Gastrocnemius medialis (tissue), 4 donors: Measurements from ENCODE around the gene ADTRP. TPM values are rescaled to one million over a fixed set of nuclear protein-coding genes. Genes with fewer than 3 reads are reported as not detected.
A peak's percentile ranks its signal among the peaks of the same experiment; 100 is the strongest.

Experiments
- ATAC-seq, 2 donors: fragments of 150-250 bp; one replicate each; pipeline ENCODE4 v1.9.1; 2016
- DNase-seq, 2 donors: peaks; one replicate each; pipeline ENCODE4 v3.0.0-alpha.2; 2019
- H3K27ac ChIP-seq, 4 donors: fragments of 200-600 bp; sonication (generic); 1 replicate in 1 of 4; 2 replicates in 3 of 4; pipeline ENCODE4 v1.5.1; 2016 to 2018; ENCODE audit warnings: mild to moderate bottlenecking in 2 of 4, moderate library complexity in 1 of 4
- H3K27me3 ChIP-seq, 3 donors: fragments of 200-600 bp; sonication (generic) in 2 of 3; 1 replicate in 1 of 3; 2 replicates in 2 of 3; pipeline versions ENCODE4 v1.5.1 to v1.6.0; 2016 to 2019; ENCODE audit warnings: mild to moderate bottlenecking in 1 of 3, moderate library complexity in 1 of 3
- H3K36me3 ChIP-seq, 2 donors: fragments of 200-600 bp; sonication (generic) in 1 of 2; one replicate each; pipeline ENCODE4 v1.5.1; 2017 to 2018
- H3K4me1 ChIP-seq, 2 donors: fragments of 200-600 bp; sonication (generic) in 1 of 2; one replicate each; pipeline ENCODE4 v1.5.1; 2016 to 2017; ENCODE audit warnings: mild to moderate bottlenecking in 2 of 2
- H3K4me3 ChIP-seq, 4 donors: fragments of 200-600 bp; sonication (generic) in 3 of 4; 1 replicate in 1 of 4; 2 replicates in 3 of 4; pipeline ENCODE4 v1.5.1; 2016 to 2019; ENCODE audit warnings: mild to moderate bottlenecking in 2 of 4
- H3K9me3 ChIP-seq, 3 donors: fragments of 200-600 bp; sonication (generic) in 2 of 3; 1 replicate in 1 of 3; 2 replicates in 2 of 3; pipeline ENCODE4 v1.5.1; 2016 to 2019
- POLR2A ChIP-seq, 2 donors: fragments of 450-650 bp; IDR thresholded peaks; one replicate each; pipeline ENCODE4 v1.6.1; 2017; ENCODE audit warnings: antibody characterized with exemption in 2 of 2, mild to moderate bottlenecking in 2 of 2, moderate library complexity in 2 of 2
- in situ Hi-C, 4 donors: fragments of 200-750 bp; cut with MboI; loops; one replicate each; pipeline versions ENCODE4 v1.15.0 to v1.8.0; 2017; ENCODE audit warnings: low sequenced_read_pairs in 4 of 4
- intact Hi-C: fragments of 100-400 bp; cut with DNase I; formaldehyde crosslinking; loops from one replicate; pipeline ENCODE4 v1.15.1; 2023; ENCODE audit warnings: low total_unique reads
- total RNA-seq, 4 donors: library from RNA; depleted of rRNA; stranded (reverse); fragments of >200 nt; gene quantifications; one replicate each; pipeline versions ENCODE4 v1.1.0 to v1.2.3, GENCODE V29; 2016
- TF ChIP-seq, protein P1 (sequence below), 5 experiments: fragments of 450-650 bp in 3 of 5; fragments of 200-600 bp in 2 of 5; sonication (generic) in 2 of 5; IDR thresholded peaks in 4 of 5; conservative IDR thresholded peaks in 1 of 5; 1 replicate in 4 of 5; 2 replicates in 1 of 5; pipeline ENCODE4 v1.5.1; 2016 to 2019; ENCODE audit warnings: antibody characterized with exemption in 5 of 5, mild to moderate bottlenecking in 3 of 5, moderate library complexity in 3 of 5

ADTRP gene
- total RNA-seq, 4 donors from 2014 or later = 0.31 to 0.73 TPM; not detected in 2

DNA sequence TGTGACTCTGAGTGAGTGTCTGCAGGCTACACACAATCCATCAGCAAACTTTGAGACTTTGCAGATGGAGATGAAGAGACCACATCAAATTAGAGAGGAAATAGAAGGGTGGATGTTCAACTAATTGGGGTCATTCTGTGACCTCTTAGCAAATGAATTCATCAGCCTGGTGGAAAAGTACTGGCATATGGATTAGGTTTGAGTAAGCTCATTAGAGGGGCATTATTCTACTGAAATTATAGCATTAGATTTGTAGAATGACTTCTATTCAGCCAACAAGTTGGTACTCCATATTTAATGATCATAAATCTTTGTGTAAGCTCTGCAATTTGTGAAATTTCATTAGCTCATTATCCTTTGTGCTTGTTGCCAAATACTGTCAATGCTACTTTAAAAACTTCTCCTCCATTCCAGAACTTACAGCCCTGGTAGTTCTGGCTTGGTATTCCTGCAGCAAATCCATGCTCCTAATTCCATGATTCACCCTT is 63.8 kb downstream of the ADTRP start:
- no peak for TF ChIP-seq POLR2A (IDR thresholded peaks at IDR 0.05)
- TF ChIP-seq, protein P1, sequence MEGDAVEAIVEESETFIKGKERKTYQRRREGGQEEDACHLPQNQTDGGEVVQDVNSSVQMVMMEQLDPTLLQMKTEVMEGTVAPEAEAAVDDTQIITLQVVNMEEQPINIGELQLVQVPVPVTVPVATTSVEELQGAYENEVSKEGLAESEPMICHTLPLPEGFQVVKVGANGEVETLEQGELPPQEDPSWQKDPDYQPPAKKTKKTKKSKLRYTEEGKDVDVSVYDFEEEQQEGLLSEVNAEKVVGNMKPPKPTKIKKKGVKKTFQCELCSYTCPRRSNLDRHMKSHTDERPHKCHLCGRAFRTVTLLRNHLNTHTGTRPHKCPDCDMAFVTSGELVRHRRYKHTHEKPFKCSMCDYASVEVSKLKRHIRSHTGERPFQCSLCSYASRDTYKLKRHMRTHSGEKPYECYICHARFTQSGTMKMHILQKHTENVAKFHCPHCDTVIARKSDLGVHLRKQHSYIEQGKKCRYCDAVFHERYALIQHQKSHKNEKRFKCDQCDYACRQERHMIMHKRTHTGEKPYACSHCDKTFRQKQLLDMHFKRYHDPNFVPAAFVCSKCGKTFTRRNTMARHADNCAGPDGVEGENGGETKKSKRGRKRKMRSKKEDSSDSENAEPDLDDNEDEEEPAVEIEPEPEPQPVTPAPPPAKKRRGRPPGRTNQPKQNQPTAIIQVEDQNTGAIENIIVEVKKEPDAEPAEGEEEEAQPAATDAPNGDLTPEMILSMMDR (IDR thresholded peaks at IDR 0.05 in 4 of 5, conservative IDR thresholded peaks at IDR 0.05 in 1 of 5) = no peak
- no peaks in the 10 kb centered on the region for H3K27me3 ChIP-seq
- no peaks in the 10 kb centered on the region for H3K36me3 ChIP-seq
- H3K4me1 ChIP-seq = peaks cover 22 to 23% of the 10 kb centered on the region in 2 donors
- in situ Hi-C loops (no loop called here), intact Hi-C loops (no loop called here)
- H3K27ac ChIP-seq = no peak overlapping the region
- H3K4me3 ChIP-seq = no peak overlapping the region
- DNase-seq (no peak), ATAC-seq (no peak)
- H3K9me3 ChIP-seq = no peaks in the 10 kb centered on the region

DNA sequence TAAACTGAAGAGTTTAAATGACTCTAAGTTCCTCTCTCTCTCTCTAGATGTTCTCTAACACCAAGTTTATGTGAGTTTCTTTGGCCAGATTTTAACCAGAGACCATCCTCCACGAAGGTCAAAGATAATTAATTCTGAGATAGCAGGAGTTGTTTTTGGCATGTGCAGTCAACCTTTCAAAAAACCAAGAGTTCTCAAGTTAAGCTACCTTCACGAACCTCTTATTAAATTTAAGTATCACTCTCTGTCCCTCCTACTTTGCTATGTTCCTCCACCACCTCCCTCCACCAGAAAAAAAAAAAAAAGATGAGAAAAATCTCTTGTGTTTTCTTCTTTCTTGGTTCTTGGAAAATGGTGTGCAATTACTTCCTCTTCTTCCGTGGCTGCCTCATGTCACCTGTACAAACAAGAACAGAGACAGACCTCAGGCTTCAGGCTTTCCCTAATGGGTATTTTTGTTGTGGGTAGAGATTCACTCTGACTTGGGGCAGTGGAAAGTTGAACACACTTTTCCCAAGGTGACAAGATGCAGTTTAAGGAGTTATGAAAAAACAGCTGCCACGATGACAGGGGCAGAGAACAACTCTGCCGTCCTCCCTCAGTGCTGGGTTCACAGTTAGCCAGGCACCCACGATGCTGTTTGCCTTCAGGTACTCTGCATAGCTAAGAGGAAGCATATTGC is 64.3 kb downstream of the ADTRP start:
- Histone ChIP-seq H3K9me3 (no peaks in the 10 kb centered on the region), H3K27me3 (no peaks in the 10 kb centered on the region), H3K27ac (no peak overlapping the region), H3K4me3 (no peak overlapping the region), H3K36me3 (no peaks in the 10 kb centered on the region), H3K4me1 (peaks cover 22 to 23% of the 10 kb centered on the region in 2 donors)
- intact Hi-C loops = no loop called here
- in situ Hi-C loops = no loop called here
- TF ChIP-seq, protein P1 (IDR thresholded peaks at IDR 0.05 in 4 of 5, conservative IDR thresholded peaks at IDR 0.05 in 1 of 5) = no peak
- no peak for TF ChIP-seq POLR2A (IDR thresholded peaks at IDR 0.05)
- ATAC-seq (no peak), DNase-seq (no peak)

DNA sequence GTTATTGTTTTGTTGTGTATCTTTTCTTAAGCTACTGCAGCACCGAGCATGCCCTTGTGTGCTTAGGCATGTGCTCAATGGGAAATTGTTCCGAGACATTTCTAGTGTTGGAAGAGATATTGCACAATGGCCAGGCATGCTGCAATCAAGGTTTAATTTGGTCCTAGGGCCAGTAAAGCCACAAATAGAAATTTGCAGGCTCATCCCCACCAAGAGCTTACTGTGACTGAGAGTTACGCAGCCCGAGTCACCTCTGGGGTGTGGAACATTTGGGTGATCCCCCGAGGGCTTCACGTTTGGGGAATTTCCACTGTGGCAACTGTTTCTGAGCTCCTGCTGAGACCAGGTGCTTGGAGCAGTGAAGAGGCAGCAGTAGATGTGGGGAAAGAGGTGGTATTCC is 65.8 kb downstream of the ADTRP start:
- TF ChIP-seq, protein P1 (IDR thresholded peaks at IDR 0.05 in 4 of 5, conservative IDR thresholded peaks at IDR 0.05 in 1 of 5) = no peak
- peak in 1 of 2 donors; percentile 9 for TF ChIP-seq POLR2A (IDR thresholded peaks at IDR 0.05)
- no peaks in the 10 kb centered on the region for H3K27me3 ChIP-seq
- no peaks in the 10 kb centered on the region for H3K9me3 ChIP-seq
- H3K4me1 ChIP-seq = peaks cover 22 to 23% of the 10 kb centered on the region in 2 donors
- no peaks in the 10 kb centered on the region for H3K36me3 ChIP-seq
- intact Hi-C loops (loop anchor here (2.0 kb wide), 1 partner anchor 296 kb away; no protein-coding TSS in a partner anchor), in situ Hi-C loops (no loop called here)
- no peak overlapping the region for H3K4me3 ChIP-seq
- ATAC-seq (peak; percentile 91 to 97), DNase-seq (peak; percentile 50 to 81)
- H3K27ac ChIP-seq = peak overlapping the region; percentile 61 to 83 (median 77)

DNA sequence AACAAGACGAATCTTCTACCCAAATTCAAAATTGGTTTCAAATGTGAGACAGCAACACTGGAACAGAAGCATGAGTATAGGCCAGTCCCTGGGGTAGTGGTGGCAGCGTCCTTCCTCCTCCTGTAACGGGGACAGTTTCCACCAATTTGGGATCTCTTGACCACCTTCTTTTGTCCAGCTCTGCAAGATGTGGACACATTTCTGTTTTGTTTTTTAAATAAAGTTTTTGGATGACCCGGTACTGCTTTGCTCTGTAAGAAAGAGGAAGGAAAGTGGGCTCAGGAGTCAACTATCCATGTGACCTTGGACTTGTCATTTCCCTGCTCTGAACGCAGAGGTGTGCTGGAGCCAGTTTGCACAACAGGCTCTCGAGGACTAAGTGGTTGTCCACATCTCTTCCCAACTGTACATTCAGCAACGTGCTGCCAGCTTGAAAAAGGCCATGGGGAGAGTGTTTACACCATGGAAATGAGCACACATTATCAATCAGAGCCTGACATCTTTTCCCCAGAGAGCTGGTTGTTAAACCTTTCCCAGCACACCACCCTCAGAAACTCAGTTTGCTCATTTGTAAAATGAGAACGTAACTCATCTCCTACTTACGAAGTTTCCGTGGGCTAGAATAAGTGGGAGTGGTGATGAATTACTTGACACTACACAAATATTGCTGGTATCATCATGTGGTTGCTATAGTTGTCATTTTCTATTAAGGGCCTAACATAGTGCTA is 66.5 kb downstream of the ADTRP start:
- TF ChIP-seq POLR2A (IDR thresholded peaks at IDR 0.05) = no peak
- TF ChIP-seq, protein P1 (IDR thresholded peaks at IDR 0.05 in 4 of 5, conservative IDR thresholded peaks at IDR 0.05 in 1 of 5) = no peak
- Histone ChIP-seq H3K27me3 (no peaks in the 10 kb centered on the region), H3K9me3 (no peaks in the 10 kb centered on the region), H3K27ac (peak overlapping the region; percentile 58 to 83 (median 68)), H3K36me3 (no peaks in the 10 kb centered on the region), H3K4me3 (no peak overlapping the region), H3K4me1 (peaks cover 22 to 23% of the 10 kb centered on the region in 2 donors)
- intact Hi-C loops = loop anchor here (2.0 kb wide), 1 partner anchor 297 kb away; no protein-coding TSS in a partner anchor
- in situ Hi-C loops = no loop called here
- DNase-seq = no peak
- peak; percentile 17 to 34 for ATAC-seq
